Fibroblast of peridontal ligament (primary cell): ENCODE measurements around the gene CRYGD.
A peak's percentile ranks its signal among the peaks of the same experiment; 100 is the strongest.
"Not testable (repeated sequence)": the region's sequence is repeated elsewhere in the genome, so short reads cannot be mapped to it uniquely, and the experiment has no call there.

Experiments used
- DNase-seq: peaks from one replicate; pipeline ENCODE4 v3.0.0-alpha.2; 2010; ENCODE audit errors: extremely low read depth

The CRYGD gene

GRCh38 chr2:208129744-208130711 is 5.7 kb upstream of the CRYGD start, which contains the start of gene CRYGC:
TSS of gene CRYGC (minus strand) at chr2:208129828. CDS start at chr2:208129792, 36 bp downstream.
- DNase-seq: no peak

- DNase-seq: no peak
Observed at GRCh38 chr2:208128136-208128535, 3.8 kb upstream of the CRYGD start.

- DNase-seq: no peak
Observed at GRCh38 chr2:208127090-208127489, 2.8 kb upstream of the CRYGD start.

GRCh38 chr2:208125251-208125650 is 927 bp upstream of the CRYGD start:
- no peak for DNase-seq

GRCh38 chr2:208122248-208122647 is 2.1 kb downstream of the CRYGD start:
- no peak for DNase-seq

GRCh38 chr2:208118918-208119317 is 5.4 kb downstream of the CRYGD start:
- DNase-seq: no peak

GRCh38 chr2:208117390-208117789 is 6.9 kb downstream of the CRYGD start:
- DNase-seq: not testable (repeated sequence)

- DNase-seq: no peak
Observed at GRCh38 chr2:208112969-208113368, 11.4 kb downstream of the CRYGD start.

GRCh38 chr2:208112273-208112745 is 12.0 kb downstream of the CRYGD start:
- not testable (repeated sequence) for DNase-seq

- no peak for DNase-seq
Observed at GRCh38 chr2:208103616-208104015, 20.7 kb downstream of the CRYGD start.

- DNase-seq: peak; percentile 48
Observed at GRCh38 chr2:208101716-208102631, 22.4 kb downstream of the CRYGD start.

- no peak for DNase-seq
Observed at GRCh38 chr2:208099682-208100470, 24.4 kb downstream of the CRYGD start.

GRCh38 chr2:208098701-208099100 is 25.6 kb downstream of the CRYGD start:
- DNase-seq: not testable (repeated sequence)

- DNase-seq: no peak
Observed at GRCh38 chr2:208098267-208098666, 26.1 kb downstream of the CRYGD start.

- DNase-seq: no peak
Observed at GRCh38 chr2:208097801-208098200, 26.5 kb downstream of the CRYGD start.

GRCh38 chr2:208097313-208097712 is 27.0 kb downstream of the CRYGD start:
- DNase-seq: no peak

GRCh38 chr2:208096080-208096479 is 28.2 kb downstream of the CRYGD start:
- no peak for DNase-seq

- no peak for DNase-seq
Observed at GRCh38 chr2:208093128-208093527, 31.2 kb downstream of the CRYGD start.

GRCh38 chr2:208092093-208092832 is 32.1 kb downstream of the CRYGD start:
- no peak for DNase-seq

GRCh38 chr2:208090420-208090819 is 33.9 kb downstream of the CRYGD start:
- DNase-seq: no peak

- no peak for DNase-seq
Observed at GRCh38 chr2:208086029-208086428, 38.3 kb downstream of the CRYGD start.
